NCI-H128 (cell line): Measurements from ENCODE around the gene TBC1D20.
"Not testable (repeated sequence)": the region's sequence is repeated elsewhere in the genome, so short reads cannot be mapped to it uniquely, and the experiment has no call there.

Source experiments
- DNase-seq: peaks from one replicate; lab custom pipeline; 2025; ENCODE audit not compliant: unreplicated experiment; lab: John Stamatoyannopoulos, UW

TBC1D20 gene

GRCh38 chr20:462199-462991 is at the start of gene TBC1D20:
Gene TBC1D20 (minus strand): TSS chr20:462533. CDS start chr20:462405, 128 bp downstream.
- DNase-seq, result peak; percentile 51

- not testable (repeated sequence) for DNase-seq
Observed at GRCh38 chr20:510328-511057, 48.2 kb upstream of the TBC1D20 start.

DNA sequence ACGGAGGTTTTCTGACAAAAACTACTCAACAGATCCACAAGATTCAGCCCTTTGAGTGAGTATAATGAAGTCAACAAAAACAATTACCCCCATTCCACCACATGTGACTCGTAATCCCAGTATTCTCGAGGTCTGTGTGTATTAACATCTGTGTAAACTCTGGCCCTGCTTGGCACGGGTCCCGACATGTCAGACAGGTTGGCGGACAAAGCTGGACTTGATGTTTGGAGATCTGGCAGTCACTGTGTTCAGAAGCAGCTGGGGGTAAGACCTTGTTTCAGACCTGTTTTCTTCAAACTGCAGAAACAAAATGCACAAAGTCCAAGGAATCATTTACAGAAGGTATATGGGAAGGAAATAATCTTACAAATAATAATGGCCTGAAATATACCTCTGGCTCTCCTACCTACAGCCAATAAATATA is 46.0 kb upstream of the TBC1D20 start:
- not testable (repeated sequence) for DNase-seq

DNA sequence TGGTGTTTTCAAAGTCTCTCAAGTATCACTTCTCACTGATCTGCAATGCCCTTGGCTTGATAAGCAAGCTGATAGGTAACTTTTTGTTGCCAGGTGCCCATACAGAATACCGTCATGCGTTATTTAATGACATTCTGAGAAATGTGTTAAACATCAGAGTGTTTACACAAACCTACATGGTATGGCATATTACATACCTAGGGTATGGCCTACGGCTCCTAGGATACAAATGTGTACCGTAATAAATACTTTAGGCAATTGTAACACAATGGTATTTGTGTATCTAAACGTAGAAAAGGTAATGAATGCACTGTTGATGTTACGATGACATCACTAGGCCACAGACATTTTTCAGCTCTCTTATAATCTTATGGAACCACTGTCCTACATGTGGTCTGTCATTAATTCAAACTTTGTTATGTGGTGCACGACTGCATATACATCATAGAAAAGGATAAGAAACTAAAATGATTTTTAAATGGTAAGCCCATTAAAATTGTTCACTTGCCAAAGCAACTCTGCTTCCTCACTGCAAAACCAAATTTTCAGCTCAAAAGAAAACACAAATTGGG is 45.5 kb upstream of the TBC1D20 start:
- no peak for DNase-seq

DNA sequence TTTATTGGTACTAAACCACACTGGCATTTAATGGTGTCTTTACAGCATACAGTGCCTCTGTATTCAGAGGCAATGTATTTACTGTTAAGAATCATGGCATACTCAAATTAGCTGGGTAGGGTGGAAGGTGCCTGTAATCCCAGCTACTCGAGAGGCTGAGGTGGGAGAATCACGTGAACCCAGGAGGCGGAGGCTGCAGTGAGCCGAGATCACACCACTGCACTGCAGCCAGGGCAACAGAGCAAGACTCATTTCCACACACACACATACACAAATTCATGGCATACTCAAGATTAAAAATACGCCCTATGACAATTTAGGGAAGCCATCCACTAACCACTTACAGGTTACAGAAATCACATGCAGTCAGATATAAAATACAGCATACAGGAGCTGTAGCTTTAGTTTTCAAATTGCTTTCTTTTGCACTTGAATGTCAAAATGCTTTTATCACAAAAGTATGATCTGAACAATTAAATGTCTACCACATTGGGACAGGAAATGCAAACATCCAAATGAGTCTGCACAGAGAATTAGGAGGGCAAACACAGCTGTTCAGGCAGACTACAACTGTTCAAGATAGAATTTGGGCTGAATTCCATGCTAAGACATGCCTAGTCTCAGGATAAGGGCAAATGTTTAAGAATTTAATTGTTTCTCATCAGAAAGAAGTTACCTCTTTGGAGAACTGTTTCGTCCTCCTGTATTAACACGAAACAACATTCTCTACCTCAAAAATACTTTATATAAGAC is 44.8 kb upstream of the TBC1D20 start:
- DNase-seq, result no peak

DNA sequence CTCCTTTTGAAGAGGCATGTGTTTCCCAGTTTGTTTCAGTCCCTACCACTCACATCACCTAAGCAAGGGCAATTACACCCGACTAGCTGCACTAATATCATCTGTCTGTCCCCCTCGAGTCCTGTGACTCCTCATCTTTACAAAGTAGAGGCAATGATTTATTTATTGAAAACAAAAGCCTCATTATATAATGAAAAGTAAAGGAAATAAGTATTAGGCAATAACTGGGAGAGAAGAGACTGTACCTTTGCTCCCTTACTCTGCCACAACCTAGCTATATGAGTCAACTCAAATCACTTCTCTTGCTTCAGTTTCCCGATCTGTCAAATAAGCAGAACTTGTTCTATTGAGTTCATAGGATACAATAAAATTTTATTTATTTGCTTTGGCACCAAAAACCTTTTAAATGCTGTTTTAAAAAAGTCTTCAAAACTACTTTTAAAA is 42.3 kb upstream of the TBC1D20 start:
- no peak for DNase-seq

- DNase-seq, result no peak
Observed at GRCh38 chr20:503048-503737, 40.9 kb upstream of the TBC1D20 start.

DNA sequence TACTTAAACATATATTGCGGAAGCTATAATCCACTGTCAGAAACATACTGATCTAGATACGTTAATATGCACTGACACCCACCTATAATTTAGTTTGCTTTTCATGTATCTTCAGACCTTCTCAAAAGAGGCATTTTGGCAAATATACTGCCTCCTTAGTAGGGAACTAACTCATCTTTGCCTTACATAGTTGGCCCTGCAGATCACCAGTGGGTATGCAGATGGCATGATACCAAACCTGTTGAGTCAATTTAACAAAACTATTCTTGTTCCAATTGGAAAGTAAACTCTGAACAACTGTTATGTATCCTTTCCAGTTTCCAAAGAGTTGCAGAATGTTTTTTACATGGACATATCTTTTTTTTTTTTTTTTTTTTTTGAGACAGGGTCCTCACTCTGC is 35.6 kb upstream of the TBC1D20 start:
- DNase-seq, result no peak

DNA sequence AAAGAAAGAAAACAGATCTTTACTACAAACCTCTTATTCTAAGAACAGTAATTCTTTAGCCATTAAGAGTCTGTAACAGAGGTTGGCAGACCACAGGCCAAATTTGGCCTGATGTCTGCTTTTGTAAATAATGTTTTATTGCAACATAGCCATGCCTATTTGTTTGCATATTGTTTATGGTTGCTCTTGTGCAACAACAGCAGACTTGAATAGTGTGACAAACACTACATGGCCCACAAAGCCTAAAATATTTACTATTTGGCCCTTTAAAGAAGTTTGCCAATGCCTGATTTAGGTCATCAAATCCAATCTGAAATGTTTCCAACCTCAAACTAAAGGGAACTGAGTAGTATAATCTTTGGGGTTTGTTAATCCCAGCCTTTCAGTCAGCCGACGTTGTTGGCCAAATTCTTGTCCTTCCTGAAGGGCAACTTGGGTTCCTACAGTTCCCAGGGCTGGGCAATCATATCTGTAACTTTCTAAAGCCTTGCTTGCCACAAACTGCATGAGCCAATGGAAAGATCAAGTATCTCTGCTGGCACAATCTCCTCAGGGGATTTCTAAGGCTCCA is 33.9 kb upstream of the TBC1D20 start:
- no peak for DNase-seq

GRCh38 chr20:492159-492558 is 29.8 kb upstream of the TBC1D20 start:
- no peak for DNase-seq

DNA sequence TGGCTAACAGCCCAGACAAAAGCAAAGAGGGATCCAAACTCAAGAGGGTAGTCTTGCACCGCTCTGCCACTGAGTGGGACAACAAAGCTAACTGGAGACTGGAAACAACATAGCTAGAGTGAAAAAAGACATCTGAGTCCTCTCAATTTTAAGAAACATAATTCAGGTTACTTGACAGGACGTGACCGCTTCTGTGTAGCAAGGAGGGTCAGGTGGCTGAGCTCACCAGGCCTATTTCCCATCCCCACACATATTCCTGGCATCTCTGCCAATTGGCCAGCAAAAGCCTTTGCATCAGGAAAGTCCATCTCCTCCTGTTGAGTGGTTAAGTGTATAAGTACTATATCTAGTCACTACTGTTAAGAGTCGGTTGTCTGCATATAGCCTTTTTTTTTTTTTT is 25.3 kb upstream of the TBC1D20 start:
- no peak for DNase-seq

DNA sequence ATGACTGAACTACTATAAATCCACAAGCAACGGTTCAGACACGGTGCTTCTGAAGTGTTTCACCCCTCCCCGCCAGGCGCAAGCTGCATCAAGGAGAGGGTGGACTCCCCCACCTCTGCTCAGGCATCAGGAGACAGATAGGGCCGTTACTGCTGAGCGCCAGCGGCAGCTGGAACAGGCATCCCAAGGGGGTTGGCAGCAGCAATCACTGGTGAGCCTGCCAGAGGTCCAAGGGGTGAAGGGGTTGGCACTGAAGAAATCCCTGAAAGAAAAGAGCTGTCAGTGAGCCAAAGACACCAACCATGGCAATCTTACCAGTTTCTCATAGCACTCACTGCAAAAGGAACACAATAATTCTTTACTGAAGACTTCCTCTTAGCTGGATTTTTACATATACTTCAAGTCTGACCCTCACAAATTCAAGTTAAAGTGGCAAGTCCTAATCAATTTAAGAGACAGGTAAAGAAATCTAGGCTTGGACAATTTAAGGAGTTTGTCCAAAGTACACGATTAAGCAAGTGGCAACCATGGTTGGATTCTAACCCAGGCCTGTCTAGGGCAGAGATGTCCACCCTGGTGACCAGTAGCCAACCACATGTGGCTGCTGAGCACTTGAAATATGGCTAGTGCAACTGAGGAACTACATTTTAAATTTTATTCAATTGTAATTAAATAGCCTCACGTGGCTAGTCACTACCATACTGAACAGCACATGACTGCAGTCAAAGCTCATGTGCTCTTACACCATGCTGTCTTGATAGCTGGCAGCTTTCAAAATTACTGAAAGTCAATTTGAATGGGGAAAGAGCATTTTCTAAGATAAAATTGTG is 21.7 kb upstream of the TBC1D20 start:
- DNase-seq, result no peak

DNA sequence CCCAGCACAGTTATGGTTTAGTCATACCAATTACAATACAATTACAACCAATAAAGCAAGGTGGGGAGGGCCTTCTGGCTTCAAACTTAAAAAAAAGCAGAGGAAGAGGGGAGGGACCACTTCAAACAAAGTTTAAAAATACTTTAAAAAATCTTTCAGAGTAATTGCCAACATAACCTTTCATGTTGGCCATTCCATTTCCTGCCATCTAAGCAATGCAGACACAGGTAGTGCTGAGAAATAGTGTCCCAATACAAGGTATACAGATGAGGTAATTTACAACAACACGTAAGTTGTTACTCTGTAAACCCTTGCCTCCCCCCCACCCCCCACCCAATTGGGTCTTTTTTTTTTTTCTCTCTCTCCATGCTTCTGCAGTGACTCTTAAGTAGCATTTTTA is 18.8 kb upstream of the TBC1D20 start:
- no peak for DNase-seq

DNA sequence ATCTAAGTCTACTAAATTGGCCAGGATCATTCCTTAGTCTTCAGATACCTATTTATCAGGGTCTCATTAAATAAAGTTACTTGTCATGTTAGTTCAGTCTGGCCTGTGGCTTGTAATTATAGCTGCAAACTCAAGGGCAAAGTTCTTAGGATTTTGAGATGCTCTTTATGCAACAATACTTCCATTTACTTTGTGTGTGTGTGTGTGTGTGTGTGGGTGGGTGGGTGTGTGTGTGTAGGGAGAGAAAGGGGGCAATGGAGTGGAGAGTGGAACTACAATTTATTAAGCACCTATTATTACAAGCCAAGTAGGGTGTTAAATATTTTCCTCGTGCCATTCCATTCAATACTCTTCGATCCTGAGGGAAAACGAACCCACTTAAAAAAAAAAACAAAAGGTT is 17.7 kb upstream of the TBC1D20 start:
- no peak for DNase-seq

DNA sequence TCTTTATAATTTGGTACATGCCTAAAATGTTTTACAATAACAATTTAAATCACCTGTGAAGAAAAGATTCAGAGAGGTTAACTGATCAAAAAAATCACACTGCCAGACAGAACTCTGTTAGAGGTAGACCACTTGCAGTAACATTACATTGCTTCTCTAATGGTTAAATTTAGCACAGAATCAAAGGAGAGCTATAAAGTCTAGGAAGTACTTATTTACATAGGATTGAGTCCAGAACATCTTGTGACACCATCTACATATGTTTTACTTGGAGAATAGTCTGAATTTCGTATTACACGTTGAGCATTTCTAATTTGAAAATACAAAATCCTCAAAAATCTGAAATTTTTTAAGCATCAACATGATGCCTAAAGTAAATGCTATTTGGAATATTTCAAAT is 17.2 kb upstream of the TBC1D20 start:
- no peak for DNase-seq

DNA sequence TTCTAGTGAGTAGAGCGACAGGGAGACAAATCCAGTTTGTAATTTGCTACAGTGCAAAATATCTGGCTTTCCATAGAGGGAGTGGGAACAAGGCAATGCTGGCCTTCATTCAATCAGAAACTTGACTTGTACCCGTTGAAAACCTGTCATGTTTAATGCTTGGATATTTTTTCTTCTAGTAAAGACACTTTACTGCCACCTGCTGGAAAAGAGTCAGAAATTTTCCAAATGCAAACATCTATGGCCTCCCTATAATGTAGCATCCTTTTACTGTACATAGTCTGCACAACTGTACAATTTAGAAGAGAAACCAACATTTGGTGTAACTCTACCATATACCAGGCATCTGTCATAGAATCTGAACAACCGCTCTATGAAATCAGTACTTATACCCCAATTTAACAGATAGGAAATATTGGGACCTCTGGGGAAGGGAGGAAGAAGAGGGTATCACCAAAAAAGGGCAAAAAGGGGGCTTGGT is 16.7 kb upstream of the TBC1D20 start:
- DNase-seq, result peak; percentile 16

GRCh38 chr20:478010-478948 is 15.9 kb upstream of the TBC1D20 start:
- no peak for DNase-seq

DNA sequence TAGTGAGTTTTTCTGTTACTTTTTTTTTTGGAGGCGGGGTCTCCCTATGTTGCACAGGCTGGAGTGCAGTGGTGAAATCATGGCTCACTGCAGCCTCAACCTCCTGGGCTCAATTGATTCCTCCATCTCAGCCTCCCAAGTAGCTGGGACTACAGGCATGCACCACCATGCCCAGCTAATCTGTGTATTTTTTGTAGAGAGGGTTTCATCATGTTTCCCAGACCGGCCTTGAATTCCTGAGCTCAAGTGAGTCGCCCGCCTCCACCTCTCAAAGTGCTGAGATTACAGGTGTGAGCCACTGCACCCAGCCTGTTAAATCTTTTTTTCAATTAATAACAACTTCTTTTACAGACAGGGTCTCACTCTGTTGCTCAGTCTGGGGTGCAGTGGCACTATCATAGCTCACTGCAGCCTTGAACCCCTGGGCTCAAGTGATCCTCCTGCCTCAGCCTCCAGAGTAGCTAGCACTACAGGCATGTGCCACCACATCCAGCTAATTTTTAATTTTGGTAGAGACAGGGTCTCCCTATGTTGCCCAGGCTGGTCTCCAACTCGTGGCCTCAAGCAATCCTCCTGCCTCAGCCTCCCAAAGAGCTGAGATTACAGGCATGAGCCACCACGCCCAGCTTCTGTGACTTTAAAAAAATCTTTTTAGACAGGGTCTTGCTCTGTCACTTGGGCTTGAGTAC is 14.4 kb upstream of the TBC1D20 start:
- DNase-seq, result not testable (repeated sequence)
